Inflammatory macrophage (primary cell): Measurements from ENCODE around the gene SCUBE1.

Source experiments
- DNase-seq, 2 donors: peaks; one replicate each; pipeline ENCODE4 v3.0.0-alpha.2; 2020 to 2022
- total RNA-seq, 18 experiments: gene quantifications; one replicate each; lab custom pipeline; 2026; ENCODE audit warnings: mixed read lengths in 6 of 18, inconsistent platforms in 2 of 18; lab: John Stamatoyannopoulos, UW

The SCUBE1 gene
- total RNA-seq, result 0 to 2.9 (median 0.10) reads per million in 18 experiments

- DNase-seq, result peak; percentile 47 to 66
Measured at GRCh38 chr22:43343262-43343669, at the start of gene SCUBE1. SCUBE1 (minus strand) TSS chr22:43343372; CDS start chr22:43343261, 111 bp downstream.

GRCh38 chr22:43392385-43392989, 49.3 kb upstream of the SCUBE1 start:
- no peak for DNase-seq

GRCh38 chr22:43391306-43391705, 48.1 kb upstream of the SCUBE1 start:
- DNase-seq, result no peak

GRCh38 chr22:43390872-43391271, 47.7 kb upstream of the SCUBE1 start:
- DNase-seq, result no peak

GRCh38 chr22:43390166-43390565, 47.0 kb upstream of the SCUBE1 start:
- no peak for DNase-seq

GRCh38 chr22:43389227-43389836, 46.2 kb upstream of the SCUBE1 start:
- DNase-seq, result no peak

GRCh38 chr22:43388420-43388851, 45.3 kb upstream of the SCUBE1 start:
- peak; percentile 63 to 70 for DNase-seq

- DNase-seq, result no peak
Measured at GRCh38 chr22:43387815-43388214, 44.6 kb upstream of the SCUBE1 start.

GRCh38 chr22:43385770-43386641, 42.8 kb upstream of the SCUBE1 start:
- peak; percentile 74 to 87 for DNase-seq

GRCh38 chr22:43384863-43385262, 41.7 kb upstream of the SCUBE1 start:
- DNase-seq, result no peak

GRCh38 chr22:43381693-43382092, 38.5 kb upstream of the SCUBE1 start:
- peak; percentile 15 to 37 for DNase-seq

- peak in 1 of 2 donors; percentile 9 for DNase-seq
Measured at GRCh38 chr22:43377896-43378704, 34.9 kb upstream of the SCUBE1 start.

GRCh38 chr22:43377548-43377895, 34.4 kb upstream of the SCUBE1 start:
- no peak for DNase-seq

- no peak for DNase-seq
Measured at GRCh38 chr22:43376765-43377547, 33.8 kb upstream of the SCUBE1 start.

GRCh38 chr22:43375951-43376455, 32.8 kb upstream of the SCUBE1 start:
- DNase-seq, result no peak

- no peak for DNase-seq
Measured at GRCh38 chr22:43370036-43370435, 26.9 kb upstream of the SCUBE1 start.

GRCh38 chr22:43365715-43366440, 22.7 kb upstream of the SCUBE1 start:
- DNase-seq, result no peak

- no peak for DNase-seq
Measured at GRCh38 chr22:43364169-43364435, 20.9 kb upstream of the SCUBE1 start.

- no peak for DNase-seq
Measured at GRCh38 chr22:43363315-43364168, 20.4 kb upstream of the SCUBE1 start.

- DNase-seq, result no peak
Measured at GRCh38 chr22:43360576-43360975, 17.4 kb upstream of the SCUBE1 start.
